ENCODE results near the gene RILPL2. TPM values are rescaled to one million over a fixed set of nuclear protein-coding genes. Genes with fewer than 3 reads are reported as not detected.

The RILPL2 gene
- total and polyA plus RNA-seq, 12 donors: 1.5 to 3.5 (median 2.1) TPM

- TF ChIP-seq CTCF (IDR thresholded peaks at IDR 0.05): no peak
- 89 to 90% methylated on average over 2 of the region's 2 CpGs for WGBS, 2 donors
Measured at GRCh38 chr12:123449249-123449733, 12.8 kb upstream of the RILPL2 start.

GRCh38 chr12:123446333-123446713, 9.8 kb upstream of the RILPL2 start:
- H3K27me3 ChIP-seq: no peaks in the 10 kb centered on the region
- peak overlapping the region in 9 of 10 donors; percentile 28 to 90 (median 79) for H3K27ac ChIP-seq
- no peak for DNase-seq
- H3K4me1 ChIP-seq: peaks cover 8 to 44% (median 28%) of the 10 kb centered on the region in 9 donors
- ATAC-seq: no peak
- intact Hi-C loops (cut with DNase I): no loop called here
- no peak for TF ChIP-seq CTCF (IDR thresholded peaks at IDR 0.05)
- 47 to 51% methylated on average over 4 of the region's 4 CpGs for WGBS, 2 donors
- H3K9me3 ChIP-seq: no peaks in the 10 kb centered on the region
- no peaks in the 10 kb centered on the region for H3K36me3 ChIP-seq
- H3K4me3 ChIP-seq: no peak overlapping the region

More at GRCh38 chr12:123449249-123449733, 12.8 kb upstream of the RILPL2 start:
- Histone ChIP-seq H3K4me3 (no peak overlapping the region), H3K27ac (peak overlapping the region in 3 of 10 donors; percentile 26 to 89 (median 46)), H3K4me1 (peaks cover 8 to 32% (median 24%) of the 10 kb centered on the region in 9 donors), H3K9me3 (no peaks in the 10 kb centered on the region), H3K27me3 (no peaks in the 10 kb centered on the region), H3K36me3 (no peaks in the 10 kb centered on the region)
- DNase-seq (no peak), ATAC-seq (no peak)
- intact Hi-C loops (cut with DNase I): no loop called here

GRCh38 chr12:123445388-123446332, 9.2 kb upstream of the RILPL2 start:
- peak; percentile 73 to 88 (median 76) for ATAC-seq
- intact Hi-C loops (cut with DNase I): no loop called here
- H3K27ac ChIP-seq: peak overlapping the region in 9 of 10 donors; percentile 28 to 90 (median 79)

More at GRCh38 chr12:123445388-123446332, 9.2 kb upstream of the RILPL2 start:
- TF ChIP-seq CTCF (IDR thresholded peaks at IDR 0.05): no peak
- Histone ChIP-seq H3K9me3 (no peaks in the 10 kb centered on the region), H3K4me3 (peak overlapping the region in 3 of 10 donors; percentile 2 to 16 (median 13)), H3K36me3 (no peaks in the 10 kb centered on the region), H3K4me1 (peaks cover 8 to 44% (median 28%) of the 10 kb centered on the region in 9 donors), H3K27me3 (no peaks in the 10 kb centered on the region)
- 47 to 48% methylated on average over 18 of the region's 18 CpGs for WGBS, 2 donors
- peak; percentile 28 to 32 for DNase-seq
